Heart right ventricle (tissue), 16 donors: ENCODE measurements around the gene CD8A. TPM values are rescaled to one million over a fixed set of nuclear protein-coding genes. Genes with fewer than 3 reads are reported as not detected.

Experiments
- ATAC-seq, 8 donors: fragments of 200-7000 bp; cut with Tn5 transposase; one replicate each; pipeline ENCODE4 v1.9.1; 2020; ENCODE audit warnings: mild to moderate bottlenecking in 8 of 8, moderate library complexity in 8 of 8, moderate number of reproducible peaks in 1 of 8
- DNase-seq, 2 donors: peaks; one replicate each; pipeline ENCODE4 v3.0.0-alpha.2; 2020
- H3K27ac ChIP-seq, 10 donors: fragments of 200-600 bp; sonication (generic) in 2 of 10; one replicate each; pipeline versions ENCODE4 v1.5.0 to v1.8.0; 2020 to 2022; ENCODE audit warnings: mild to moderate bottlenecking in 3 of 10
- H3K27me3 ChIP-seq, 7 donors: fragments of 200-600 bp; one replicate each; pipeline ENCODE4 v1.8.0; 2021 to 2022; ENCODE audit warnings: mild to moderate bottlenecking in 2 of 7
- H3K36me3 ChIP-seq, 9 donors: fragments of 200-600 bp; sonication (generic) in 1 of 9; one replicate each; pipeline versions ENCODE4 v1.5.0 to v1.8.0; 2020 to 2022; ENCODE audit warnings: mild to moderate bottlenecking in 2 of 9
- H3K4me1 ChIP-seq, 9 donors: fragments of 200-600 bp; sonication (generic) in 1 of 9; one replicate each; pipeline versions ENCODE4 v1.5.0 to v1.8.0; 2020 to 2022; ENCODE audit warnings: mild to moderate bottlenecking in 4 of 9
- H3K4me3 ChIP-seq, 10 donors: fragments of 200-600 bp; sonication (generic) in 2 of 10; one replicate each; pipeline versions ENCODE4 v1.5.0 to v1.8.0; 2020 to 2022; ENCODE audit warnings: mild to moderate bottlenecking in 7 of 10, moderate library complexity in 2 of 10
- H3K9me3 ChIP-seq, 11 donors: fragments of 200-600 bp in 10 of 11; sonication (generic) in 2 of 11; one replicate each; pipeline versions ENCODE4 v1.5.0 to v1.8.0; 2013 to 2022; ENCODE audit warnings: mild to moderate bottlenecking in 2 of 11, control low read depth in 1 of 11, moderate library complexity in 1 of 11
- WGBS, 2 donors: extraction: QIAGEN DNeasy Blood & Tissue Kit; methylation state at CpG; one replicate each; pipeline ENCODE4 v1.1.7; 2013; ENCODE audit warnings: inconsistent platforms in 1 of 2; 5-methylcytosine and 5-hydroxymethylcytosine counted together
- intact Hi-C, 10 donors: fragments of 100-400 bp; cut with DNase I; formaldehyde crosslinking; loops; one replicate each; pipeline versions ENCODE4 v1.11.1 to v1.14.2; 2022
- polyA plus RNA-seq, 2 donors: library from polyadenylated mRNA; stranded (reverse); fragments of 200-250 nt; gene quantifications; one replicate each; pipeline ENCODE4 v1.2.3, GENCODE V29; 2013
- total RNA-seq, 10 donors: library from RNA; stranded (reverse); fragmentation: NEBNext Ultra II Directional in 3 of 10; extraction: Animal tissue kit (Norgen Biotek cat#: 25700) in 3 of 10; gene quantifications; one replicate each; pipeline versions ENCODE4 v1.2.1 to v1.2.4, GENCODE V29; 2021 to 2023
- TF ChIP-seq, protein P1 (sequence below), 9 donors: fragments of 200-600 bp; sonication (generic) in 2 of 9; IDR thresholded peaks; one replicate each; pipeline versions ENCODE4 v1.5.0 to v1.8.0; 2021 to 2022; ENCODE audit warnings: antibody characterized with exemption in 9 of 9, mild to moderate bottlenecking in 5 of 9, moderate library complexity in 1 of 9
- donor health status: Arrhythmogenic right ventricular cardiomyopathy.
- donor health status: ischemic (EF 13 %, LVEDD 7.1; RV severe dilation, severe dysfunction).
- donor health status: healthy with polysubstance abuse.
- donor health status: DM: no; HTN: yes; CAD: no.
- donor health status: DM: no; HTN: no; CAD: no.
- donor health status: ischemic (EF 25% LVEDD 6.9; RV normal size, moderate dysfunction).
- donor health status: ischemic (EF 25% LVEDD 5.7; RV mildly dilated, moderate dysfunction).
- donor health status: healthy.
- donor health status: DM: yes; HTN: yes; CAD: no.
- donor health status: Ischemic cardiomyopathy.
- donor health status: ischemic (EF 35%, LVEDD 5.7; RV mildly dilated, moderate dysfunction).
- donor health status: nonischemic (EF 11% LVEDD 7.7; RV severe dilation, severe dysfunction).
- donor health status: DM: yes; HTN: yes; CAD: no.
- donor health status: PGD.
- donor health status: ischemic (EF 29% LVEDD 5.4; RV normal size, mild dysfunction).
- donor health status: nonischemic (EF 23%, LVEDD 6.1; RV moderate dilation, normal function).

Gene CD8A
- total and polyA plus RNA-seq, 12 donors, result 0.19 to 11.8 (median 0.48) TPM; not detected in 1

DNA sequence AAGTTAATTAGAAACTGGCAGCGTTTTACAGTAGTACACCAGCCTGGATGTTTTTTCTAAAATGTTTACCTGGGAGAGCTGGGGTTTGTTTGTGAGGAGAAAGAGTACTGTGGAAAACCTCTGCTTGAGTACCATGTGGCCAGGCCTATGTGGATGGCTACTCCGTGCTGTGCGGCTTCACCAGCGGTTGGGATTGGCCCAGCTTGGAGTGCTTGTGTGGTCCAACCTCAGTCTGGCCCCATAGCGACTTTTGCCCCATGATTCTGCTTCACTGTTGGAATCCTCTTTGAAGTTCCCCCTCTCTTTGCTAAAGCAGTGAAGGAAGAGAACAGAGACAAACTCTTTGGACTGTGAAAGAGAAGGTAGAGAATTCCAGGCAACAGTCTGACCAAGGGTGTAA is 15.9 kb downstream of the CD8A start:
- H3K27ac ChIP-seq, result no peak overlapping the region
- intact Hi-C loops, result no loop called here
- ATAC-seq (no peak), DNase-seq (no peak)
- H3K4me1 ChIP-seq, result peaks cover 0 to 33% (median 6%) of the 10 kb centered on the region in 9 donors
- no peaks in the 10 kb centered on the region for H3K9me3 ChIP-seq
- WGBS, 2 donors, result 74 to 76% methylated on average over 5 of the region's 5 CpGs
- H3K4me3 ChIP-seq, result no peak overlapping the region
- H3K27me3 ChIP-seq, result no peaks in the 10 kb centered on the region
- TF ChIP-seq, protein P1, sequence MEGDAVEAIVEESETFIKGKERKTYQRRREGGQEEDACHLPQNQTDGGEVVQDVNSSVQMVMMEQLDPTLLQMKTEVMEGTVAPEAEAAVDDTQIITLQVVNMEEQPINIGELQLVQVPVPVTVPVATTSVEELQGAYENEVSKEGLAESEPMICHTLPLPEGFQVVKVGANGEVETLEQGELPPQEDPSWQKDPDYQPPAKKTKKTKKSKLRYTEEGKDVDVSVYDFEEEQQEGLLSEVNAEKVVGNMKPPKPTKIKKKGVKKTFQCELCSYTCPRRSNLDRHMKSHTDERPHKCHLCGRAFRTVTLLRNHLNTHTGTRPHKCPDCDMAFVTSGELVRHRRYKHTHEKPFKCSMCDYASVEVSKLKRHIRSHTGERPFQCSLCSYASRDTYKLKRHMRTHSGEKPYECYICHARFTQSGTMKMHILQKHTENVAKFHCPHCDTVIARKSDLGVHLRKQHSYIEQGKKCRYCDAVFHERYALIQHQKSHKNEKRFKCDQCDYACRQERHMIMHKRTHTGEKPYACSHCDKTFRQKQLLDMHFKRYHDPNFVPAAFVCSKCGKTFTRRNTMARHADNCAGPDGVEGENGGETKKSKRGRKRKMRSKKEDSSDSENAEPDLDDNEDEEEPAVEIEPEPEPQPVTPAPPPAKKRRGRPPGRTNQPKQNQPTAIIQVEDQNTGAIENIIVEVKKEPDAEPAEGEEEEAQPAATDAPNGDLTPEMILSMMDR (IDR thresholded peaks at IDR 0.05), result no peak
- H3K36me3 ChIP-seq, result peaks cover 0 to 73% (median 38%) of the 10 kb centered on the region in 9 donors

DNA sequence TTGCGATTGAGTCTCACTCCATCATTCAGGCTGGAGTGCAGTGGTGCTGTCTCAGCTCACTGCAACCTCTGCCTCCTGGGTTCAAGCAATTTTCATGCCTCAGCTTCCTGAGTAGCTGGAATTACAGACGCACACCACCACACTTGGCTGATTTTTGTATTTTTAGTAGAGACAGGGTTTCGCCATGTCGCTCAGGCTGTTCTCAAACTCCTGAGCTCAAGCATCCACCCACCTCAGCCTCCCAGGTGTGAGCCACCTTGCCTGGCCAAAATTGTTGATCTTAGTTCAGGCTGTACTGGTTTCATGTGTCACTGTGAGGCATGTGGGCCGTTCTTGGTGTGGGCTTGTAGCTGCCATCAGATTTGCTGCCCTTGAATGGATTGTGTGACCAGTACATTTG is 18.1 kb downstream of the CD8A start:
- Histone ChIP-seq H3K4me3 (no peak overlapping the region), H3K36me3 (peaks cover 0 to 96% (median 39%) of the 10 kb centered on the region in 9 donors)

DNA sequence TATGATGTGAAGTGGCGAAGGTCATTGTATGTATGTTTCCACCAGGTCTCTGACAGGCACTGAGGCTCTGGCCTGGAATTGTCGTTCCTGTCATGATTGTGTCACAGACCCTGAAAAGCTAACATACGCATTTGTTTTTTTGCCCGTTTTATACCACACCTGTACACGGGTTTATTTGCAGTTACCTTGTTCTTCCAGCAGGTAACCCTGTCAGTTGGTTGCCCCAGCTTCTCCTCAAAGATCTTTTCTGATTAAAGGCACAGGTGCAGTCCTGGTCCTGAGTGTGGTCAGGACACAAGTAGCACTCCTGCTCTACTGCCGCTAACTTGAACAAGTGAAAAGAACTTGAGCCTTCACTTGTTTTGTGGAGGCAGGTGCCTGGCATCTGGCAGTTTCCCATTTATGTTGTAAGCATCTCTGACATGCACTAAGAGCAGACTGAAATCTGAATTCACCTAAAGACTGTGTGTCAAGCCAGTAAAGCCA is 19.9 kb downstream of the CD8A start:
- ATAC-seq, result no peak
- TF ChIP-seq, protein P1 (IDR thresholded peaks at IDR 0.05), result no peak
- no peak overlapping the region for H3K4me3 ChIP-seq
- H3K27ac ChIP-seq, result no peak overlapping the region
- WGBS, 2 donors, result 92 to 97% methylated on average over 6 of the region's 6 CpGs
- peaks cover 0 to 100% (median 40%) of the 10 kb centered on the region in 9 donors for H3K36me3 ChIP-seq
- H3K9me3 ChIP-seq, result no peaks in the 10 kb centered on the region
- no peak for DNase-seq
- intact Hi-C loops, result no loop called here
- no peaks in the 10 kb centered on the region for H3K27me3 ChIP-seq
- peaks cover 5 to 43% (median 11%) of the 10 kb centered on the region in 9 donors for H3K4me1 ChIP-seq

More for the DNA sequence above, 18.1 kb downstream of the CD8A start:
- TF ChIP-seq, protein P1 (IDR thresholded peaks at IDR 0.05), result no peak
- H3K27me3 ChIP-seq, result no peaks in the 10 kb centered on the region
- DNase-seq, result no peak
- H3K27ac ChIP-seq, result no peak overlapping the region
- ATAC-seq, result no peak
- no peaks in the 10 kb centered on the region for H3K9me3 ChIP-seq
- WGBS, 2 donors, result 71 to 73% methylated on average over 5 of the region's 5 CpGs
- intact Hi-C loops, result no loop called here
- peaks cover 5 to 47% (median 11%) of the 10 kb centered on the region in 9 donors for H3K4me1 ChIP-seq

DNA sequence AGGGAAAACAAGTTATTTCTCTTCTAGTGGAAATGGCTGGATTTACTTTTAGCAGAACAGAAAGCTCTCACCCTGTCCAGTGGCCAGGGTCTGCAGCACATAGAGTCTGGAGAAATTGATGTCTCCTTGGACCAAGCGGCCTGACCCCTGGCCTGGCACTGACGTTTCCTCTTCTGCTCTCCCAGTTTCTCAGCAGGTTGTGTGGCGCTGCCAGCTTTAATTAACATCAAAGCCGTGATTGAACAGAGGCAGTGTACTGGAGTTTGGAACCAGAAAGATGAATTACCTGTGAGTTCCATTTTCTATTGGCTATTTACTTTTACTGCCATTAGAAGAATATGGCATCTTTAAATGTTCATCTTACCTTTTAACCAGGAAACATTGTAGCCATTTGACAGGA is 20.9 kb downstream of the CD8A start:
- Histone ChIP-seq H3K27ac (no peak overlapping the region), H3K4me3 (no peak overlapping the region), H3K27me3 (no peaks in the 10 kb centered on the region), H3K4me1 (peaks cover 9 to 44% (median 19%) of the 10 kb centered on the region in 9 donors), H3K36me3 (peaks cover 0 to 98% (median 40%) of the 10 kb centered on the region in 9 donors), H3K9me3 (no peaks in the 10 kb centered on the region)
- ATAC-seq (no peak), DNase-seq (no peak)
- TF ChIP-seq, protein P1 (IDR thresholded peaks at IDR 0.05), result no peak
- 69 to 75% methylated on average over 4 of the region's 4 CpGs for WGBS, 2 donors
- intact Hi-C loops, result loop anchor here in 2 of 10 donors (5.0 to 10.0 kb wide), 2 partner anchors 37 to 255 kb away; no protein-coding TSS in a partner anchor
